ENCODE measurements around the gene IL1RAPL2.
"Not testable (repeated sequence)": the region's sequence is repeated elsewhere in the genome, so short reads cannot be mapped to it uniquely, and the experiment has no call there.

Gene IL1RAPL2

DNA sequence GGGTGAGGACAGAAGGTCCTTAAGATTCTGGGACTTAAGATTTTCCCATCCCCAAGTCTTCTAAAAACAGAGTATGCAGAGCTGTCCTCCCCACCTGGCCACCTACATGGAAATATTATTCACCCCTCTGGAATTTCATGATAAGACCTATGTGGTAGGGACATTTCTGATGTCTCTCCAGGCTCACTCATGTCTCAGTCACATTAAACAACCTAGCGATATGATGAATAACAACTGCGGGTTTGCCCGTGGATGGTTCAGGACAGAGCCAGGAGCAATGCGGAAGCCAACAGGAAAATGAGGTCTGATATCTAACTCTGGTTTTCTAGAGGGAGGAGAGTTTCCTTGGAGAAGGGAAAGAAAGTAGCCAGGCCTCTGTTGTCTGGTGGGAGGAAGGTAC, 607.1 kb downstream of the IL1RAPL2 start:
- no peak for DNase-seq (ENCODE audit: low spot score)

DNA sequence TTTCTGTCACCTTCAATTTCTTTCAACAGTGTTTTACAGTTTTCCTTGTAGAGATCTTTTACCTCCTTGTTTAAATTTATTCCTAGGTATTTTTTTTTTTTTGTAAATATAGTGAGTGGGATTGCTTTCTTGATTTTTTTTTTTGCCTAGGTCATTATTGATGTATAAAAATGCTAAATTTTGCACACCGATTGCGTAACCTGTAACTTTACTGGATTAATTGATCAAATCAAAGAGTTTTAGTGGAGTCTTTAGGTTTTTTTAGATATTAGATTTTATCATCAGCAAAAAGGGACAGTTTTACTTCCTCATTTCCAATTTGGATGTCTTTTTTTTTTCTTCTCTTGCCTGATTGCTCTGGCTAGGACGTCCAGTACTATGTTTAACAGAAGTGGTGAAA, 613.6 kb downstream of the IL1RAPL2 start:
- DNase-seq (ENCODE audit: low spot score): no peak

DNA sequence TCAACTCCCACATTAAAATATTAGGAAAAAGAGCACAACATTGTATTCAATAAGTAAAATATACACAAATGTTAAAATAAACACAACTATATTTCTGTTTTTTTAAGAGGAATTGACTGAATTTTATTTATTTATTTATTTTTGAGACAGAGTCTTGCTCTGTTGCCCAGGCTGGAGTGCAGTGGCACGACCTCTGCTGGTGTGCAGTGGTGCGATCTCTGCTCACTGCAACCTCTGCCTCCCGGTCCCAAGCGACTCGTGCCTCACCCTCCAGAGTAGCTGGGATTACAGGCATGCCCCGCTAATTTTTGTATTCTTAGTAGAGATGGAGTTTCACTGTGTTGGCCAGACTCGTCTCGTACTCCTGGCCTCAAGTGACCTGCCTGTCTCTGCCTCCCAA, 623.1 kb downstream of the IL1RAPL2 start:
- no peak for DNase-seq (ENCODE audit: low spot score)

- no peak for DNase-seq (ENCODE audit: low spot score)
These were observed 624.4 kb downstream of the IL1RAPL2 start for GRCh38 chrX:105190252-105190853.

GRCh38 chrX:105191878-105192277, 625.9 kb downstream of the IL1RAPL2 start:
- no peak for DNase-seq (ENCODE audit: low spot score)

DNA sequence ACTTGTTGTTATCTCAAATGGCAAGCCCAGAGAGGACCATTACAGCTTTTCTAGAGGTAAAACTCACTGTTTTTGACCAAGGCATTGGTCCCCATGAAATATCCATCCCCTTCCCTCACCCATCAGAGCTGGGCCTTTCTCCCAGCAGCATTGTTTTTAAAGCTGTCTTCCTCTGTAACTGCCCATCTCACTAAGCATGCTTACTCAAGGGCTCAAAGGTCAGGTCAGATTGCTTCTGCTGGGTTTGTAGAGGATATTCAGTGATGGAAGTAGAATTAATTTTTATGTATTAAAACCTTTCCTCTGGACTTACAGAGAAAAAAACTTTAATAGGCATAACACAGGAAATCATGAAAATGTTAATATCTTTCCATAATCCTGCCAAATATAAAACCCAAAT, 643.4 kb downstream of the IL1RAPL2 start:
- DNase-seq (ENCODE audit: low spot score): no peak

DNA sequence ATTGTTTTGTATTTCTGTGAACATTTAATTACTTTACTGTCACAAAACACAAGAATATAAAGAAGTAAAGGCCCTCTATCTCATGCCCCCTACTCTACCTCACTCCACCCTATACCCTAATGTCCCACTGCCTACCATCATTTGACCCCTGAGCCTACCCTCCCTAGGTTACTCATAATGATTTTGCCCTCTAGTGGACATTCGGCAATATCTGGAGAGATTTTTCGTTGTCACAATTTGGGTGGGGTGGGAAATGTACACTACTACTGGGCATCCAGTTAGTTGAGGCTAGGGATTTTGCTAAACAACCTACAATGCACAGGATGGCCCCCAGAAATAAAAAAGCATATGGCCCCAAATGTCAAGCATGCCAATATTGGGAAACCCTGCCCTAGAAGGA, 644.3 kb downstream of the IL1RAPL2 start:
- DNase-seq (ENCODE audit: low spot score): no peak

GRCh38 chrX:105211066-105211575, 645.1 kb downstream of the IL1RAPL2 start:
- DNase-seq (ENCODE audit: low spot score): no peak

- no peak for DNase-seq (ENCODE audit: low spot score)
These were observed 653.7 kb downstream of the IL1RAPL2 start for GRCh38 chrX:105219454-105220401.

GRCh38 chrX:105220636-105221035, 654.6 kb downstream of the IL1RAPL2 start, which contains the start of gene TEX13A:
TEX13A (minus strand) TSS chrX:105220694; CDS start chrX:105220397, 297 bp downstream.
- DNase-seq (ENCODE audit: low spot score): no peak

DNA sequence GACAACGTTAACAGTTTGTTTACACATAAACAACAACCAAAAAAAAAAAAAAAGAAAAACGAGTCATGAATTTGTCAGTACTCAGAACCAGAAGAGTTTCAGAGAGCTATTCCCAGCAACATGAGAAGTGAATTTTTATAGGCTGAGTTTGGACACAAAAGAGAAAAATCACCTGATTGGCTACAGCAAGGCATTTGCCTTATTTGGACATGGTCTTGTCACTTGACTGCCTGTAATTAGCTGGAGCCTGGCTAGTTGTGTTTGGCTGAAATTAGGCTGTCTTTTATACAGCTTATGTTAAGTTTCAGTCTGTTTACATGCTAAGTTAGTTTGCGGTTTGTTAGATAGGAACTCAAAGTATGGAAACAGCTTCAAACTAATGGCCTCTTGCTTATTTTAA, 655.4 kb downstream of the IL1RAPL2 start:
- no peak for DNase-seq (ENCODE audit: low spot score)

DNA sequence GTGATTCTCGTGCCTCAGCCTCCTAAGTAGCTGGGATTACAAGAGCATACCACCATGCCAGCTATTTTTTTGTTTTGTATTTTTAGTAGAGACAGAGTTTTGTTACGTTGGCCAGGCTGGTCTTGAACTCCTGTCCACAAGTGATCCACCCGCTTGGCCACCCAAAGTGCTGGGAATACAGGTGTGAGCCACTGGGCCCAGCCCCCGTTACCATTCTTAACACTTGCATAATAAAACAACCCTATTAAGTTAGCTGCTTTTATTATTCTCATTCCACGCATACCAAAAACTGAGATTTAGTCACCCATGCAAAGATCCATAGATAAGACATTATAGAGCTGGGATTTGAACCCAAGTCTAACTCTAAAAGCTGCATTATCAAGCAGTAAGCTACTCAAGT, 660.5 kb downstream of the IL1RAPL2 start:
- no peak for DNase-seq (ENCODE audit: low spot score)

GRCh38 chrX:105228602-105229001, 662.6 kb downstream of the IL1RAPL2 start:
- no peak for DNase-seq (ENCODE audit: low spot score)

GRCh38 chrX:105229146-105229545, 663.1 kb downstream of the IL1RAPL2 start:
- no peak for DNase-seq (ENCODE audit: low spot score)

DNA sequence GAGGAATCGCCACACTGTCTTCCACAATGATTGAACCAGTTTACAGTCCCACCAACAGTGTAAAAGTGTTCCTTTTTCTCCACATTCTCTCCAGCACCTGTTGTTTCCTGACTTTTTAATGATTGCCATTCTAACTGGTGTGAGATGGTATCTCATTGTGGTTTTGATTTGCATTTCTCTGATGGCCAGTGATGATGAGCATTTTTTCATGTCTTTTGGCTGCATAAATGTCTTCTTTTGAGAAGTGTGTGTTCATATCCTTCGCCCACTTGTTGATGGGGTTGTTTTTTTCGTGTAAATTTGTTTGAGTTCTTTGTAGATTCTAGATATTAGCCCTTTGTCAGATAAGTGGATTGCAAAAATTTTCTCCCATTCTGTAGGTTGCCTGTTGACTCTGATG, 671.4 kb downstream of the IL1RAPL2 start:
- not testable (repeated sequence) for DNase-seq (ENCODE audit: low spot score)

DNA sequence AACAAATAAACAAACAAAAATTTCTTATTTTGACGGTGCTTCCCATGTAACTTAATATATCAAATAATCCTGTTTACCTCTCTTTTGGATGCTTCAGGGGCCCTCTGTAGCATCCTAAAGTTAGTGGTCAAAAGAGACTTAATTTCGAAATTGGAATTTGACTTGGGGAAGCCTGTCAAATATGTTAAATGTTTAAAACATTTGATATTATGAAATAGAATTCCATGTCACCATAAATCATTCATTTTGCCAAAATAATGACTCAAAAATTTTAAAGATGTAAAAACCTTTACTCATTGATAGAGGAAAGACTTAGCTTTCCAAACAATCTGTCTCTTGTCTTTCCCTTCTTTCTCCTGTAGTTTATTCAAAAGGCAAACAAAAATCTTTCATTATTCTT, 675.1 kb downstream of the IL1RAPL2 start:
- DNase-seq (ENCODE audit: low spot score): no peak

- DNase-seq (ENCODE audit: low spot score): no peak
These were observed 694.5 kb downstream of the IL1RAPL2 start for GRCh38 chrX:105260291-105261043.

GRCh38 chrX:105263171-105263570, 697.2 kb downstream of the IL1RAPL2 start:
- DNase-seq (ENCODE audit: low spot score): no peak

DNA sequence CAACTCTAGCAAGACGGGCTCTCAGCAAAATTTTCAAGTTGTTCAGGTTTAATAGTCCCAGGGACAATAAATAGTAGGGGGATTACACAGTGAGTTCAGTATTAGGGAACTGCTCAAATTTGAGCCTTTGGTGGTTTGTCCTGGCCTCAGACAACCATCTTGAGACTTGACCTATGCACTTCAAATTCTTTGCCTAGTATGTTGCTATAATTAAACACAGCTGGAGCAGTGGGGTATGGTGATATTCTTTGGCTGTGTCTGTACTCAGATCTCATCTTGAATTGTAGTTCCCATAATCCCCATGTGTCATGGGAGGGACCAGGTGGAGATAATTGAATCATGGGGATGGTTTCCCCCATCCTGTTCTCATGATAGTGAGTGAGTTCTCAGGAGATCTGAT, 697.8 kb downstream of the IL1RAPL2 start:
- no peak for DNase-seq (ENCODE audit: low spot score)

- DNase-seq (ENCODE audit: low spot score): no peak
These were observed 699.1 kb downstream of the IL1RAPL2 start for GRCh38 chrX:105265093-105265492.

- DNase-seq (ENCODE audit: low spot score): no peak
These were observed 700.5 kb downstream of the IL1RAPL2 start for GRCh38 chrX:105266456-105266855.

GRCh38 chrX:105267167-105267566, 701.2 kb downstream of the IL1RAPL2 start:
- no peak for DNase-seq (ENCODE audit: low spot score)
